Breast epithelium (tissue), 4 donors: Measurements from ENCODE around the gene SLC35D1. TPM values are rescaled to one million over a fixed set of nuclear protein-coding genes. Genes with fewer than 3 reads are reported as not detected.

Experiments used
- DNase-seq, 2 donors: peaks; one replicate each; pipeline ENCODE4 v3.0.0-alpha.2; 2019; ENCODE audit warnings: low spot score in 2 of 2
- H3K27ac ChIP-seq, 2 donors: fragments of 200-600 bp; sonication (generic) in 1 of 2; one replicate each; pipeline ENCODE4 v1.5.1; 2016 to 2019; ENCODE audit warnings: mild to moderate bottlenecking in 1 of 2
- H3K27me3 ChIP-seq, 2 donors: fragments of 200-600 bp; sonication (generic) in 1 of 2; one replicate each; pipeline versions ENCODE4 v1.5.1 to v1.6.0; 2017 to 2019; ENCODE audit warnings: control low read depth in 1 of 2, mild to moderate bottlenecking in 1 of 2
- H3K36me3 ChIP-seq: fragments of 200-600 bp; one replicate; pipeline ENCODE4 v1.5.1; 2019
- H3K4me1 ChIP-seq, 2 donors: fragments of 200-600 bp; sonication (generic); one replicate each; pipeline ENCODE4 v1.5.1; 2016 to 2019; ENCODE audit warnings: control low read depth in 1 of 2
- H3K4me3 ChIP-seq, 3 donors: fragments of 200-600 bp; sonication (generic); 1 replicate in 2 of 3; 2 replicates in 1 of 3; pipeline ENCODE4 v1.5.1; 2016 to 2019; ENCODE audit warnings: mild to moderate bottlenecking in 3 of 3, moderate library complexity in 2 of 3
- H3K9me3 ChIP-seq, 2 donors: fragments of 200-600 bp; sonication (generic) in 1 of 2; one replicate each; pipeline ENCODE4 v1.5.1; 2016 to 2019; ENCODE audit warnings: control low read depth in 1 of 2
- CTCF ChIP-seq, 3 donors: fragments of 450-650 bp; IDR thresholded peaks; one replicate each; pipeline ENCODE4 v1.5.1; 2016 to 2017; ENCODE audit warnings: antibody characterized with exemption in 3 of 3, mild to moderate bottlenecking in 3 of 3, moderate library complexity in 3 of 3
- POLR2A ChIP-seq: fragments of 450-650 bp; IDR thresholded peaks from one replicate; pipeline ENCODE4 v1.6.1; 2016; ENCODE audit warnings: antibody characterized with exemption, mild to moderate bottlenecking, moderate library complexity
- POLR2AphosphoS5 ChIP-seq, 3 donors: sonication (generic); formaldehyde crosslinking; IDR thresholded peaks; one replicate each; pipeline ENCODE4 v1.6.1; 2017; ENCODE audit warnings: antibody characterized with exemption in 3 of 3
- intact Hi-C: fragments of 100-400 bp; cut with DNase I; formaldehyde crosslinking; loops from one replicate; pipeline ENCODE4 v1.15.1; 2023; ENCODE audit warnings: low total_unique reads
- total RNA-seq, 3 donors: library from RNA; depleted of rRNA; stranded (reverse); fragments of >200 nt; gene quantifications; one replicate each; pipeline ENCODE4 v1.1.0, GENCODE V29; 2016

SLC35D1 gene
- total RNA-seq, 3 donors from 2014 or later, result 10.8 to 16.0 (median 11.5) TPM

- H3K4me1 ChIP-seq, result no peaks in the 10 kb centered on the region
- no peaks in the 10 kb centered on the region for H3K9me3 ChIP-seq
- peaks cover 6% of the 10 kb centered on the region for H3K36me3 ChIP-seq
- DNase-seq, result no peak
- H3K4me3 ChIP-seq, result no peak overlapping the region
- H3K27ac ChIP-seq, result peak overlapping the region; percentile 19 to 20
- TF ChIP-seq POLR2AphosphoS5 (IDR thresholded peaks at IDR 0.05) (no peak), POLR2A (no peak), CTCF (IDR thresholded peaks at IDR 0.05) (no peak)
- intact Hi-C loops, result no loop called here
- H3K27me3 ChIP-seq, result no peaks in the 10 kb centered on the region
Observed at GRCh38 chr1:67019600-67020136, 34.3 kb downstream of the SLC35D1 start.

- no peaks in the 10 kb centered on the region for H3K27me3 ChIP-seq
- H3K9me3 ChIP-seq, result no peaks in the 10 kb centered on the region
- H3K4me1 ChIP-seq, result no peaks in the 10 kb centered on the region
- DNase-seq, result no peak
- intact Hi-C loops, result no loop called here
- H3K27ac ChIP-seq, result peak overlapping the region in 1 of 2 donors; percentile 20
- no peak overlapping the region for H3K4me3 ChIP-seq
- peaks cover 6% of the 10 kb centered on the region for H3K36me3 ChIP-seq
- no peak for TF ChIP-seq POLR2AphosphoS5 (IDR thresholded peaks at IDR 0.05)
- TF ChIP-seq POLR2A, result no peak
- no peak for TF ChIP-seq CTCF (IDR thresholded peaks at IDR 0.05)
Observed at GRCh38 chr1:67019121-67019520, 34.8 kb downstream of the SLC35D1 start.

- TF ChIP-seq POLR2A (no peak), CTCF (IDR thresholded peaks at IDR 0.05) (no peak), POLR2AphosphoS5 (IDR thresholded peaks at IDR 0.05) (no peak)
- H3K4me1 ChIP-seq, result no peaks in the 10 kb centered on the region
- intact Hi-C loops, result no loop called here
- no peaks in the 10 kb centered on the region for H3K27me3 ChIP-seq
- H3K4me3 ChIP-seq, result no peak overlapping the region
- no peak overlapping the region for H3K27ac ChIP-seq
- DNase-seq, result no peak
- peaks cover 6% of the 10 kb centered on the region for H3K36me3 ChIP-seq
- no peaks in the 10 kb centered on the region for H3K9me3 ChIP-seq
Observed at GRCh38 chr1:67018574-67018973, 35.4 kb downstream of the SLC35D1 start.

- no peak overlapping the region for H3K4me3 ChIP-seq
- no peak for DNase-seq
- H3K36me3 ChIP-seq, result peaks cover 4% of the 10 kb centered on the region
- intact Hi-C loops, result no loop called here
- no peak overlapping the region for H3K27ac ChIP-seq
- no peaks in the 10 kb centered on the region for H3K9me3 ChIP-seq
- no peaks in the 10 kb centered on the region for H3K27me3 ChIP-seq
- TF ChIP-seq CTCF (IDR thresholded peaks at IDR 0.05), result no peak
- no peaks in the 10 kb centered on the region for H3K4me1 ChIP-seq
Observed at GRCh38 chr1:67013573-67013972, 40.4 kb downstream of the SLC35D1 start.

- Histone ChIP-seq H3K4me3 (no peak overlapping the region), H3K27ac (no peak overlapping the region), H3K4me1 (no peaks in the 10 kb centered on the region), H3K9me3 (no peaks in the 10 kb centered on the region), H3K36me3 (peaks cover 4% of the 10 kb centered on the region), H3K27me3 (no peaks in the 10 kb centered on the region)
- DNase-seq, result no peak
- no peak for TF ChIP-seq CTCF (IDR thresholded peaks at IDR 0.05)
- no peak for TF ChIP-seq POLR2A
- no peak for TF ChIP-seq POLR2AphosphoS5 (IDR thresholded peaks at IDR 0.05)
- intact Hi-C loops, result no loop called here
Observed at GRCh38 chr1:67009792-67010191, 44.2 kb downstream of the SLC35D1 start.
